ENCODE results near the gene LRIT1. TPM values are rescaled to one million over a fixed set of nuclear protein-coding genes. Genes with fewer than 3 reads are reported as not detected.

LRIT1 gene
- total and polyA plus RNA-seq, 9 donors = not detected

- WGBS, 3 donors = 82 to 90% (median 89%) methylated on average over 4 of the region's 4 CpGs
- Histone ChIP-seq H3K4me3 (no peak overlapping the region), H3K27me3 (no peaks in the 10 kb centered on the region), H3K9me3 (no peaks in the 10 kb centered on the region), H3K36me3 (no peaks in the 10 kb centered on the region), H3K4me1 (ENCODE audit: insufficient read depth) (no peaks in the 10 kb centered on the region), H3K27ac (no peak overlapping the region)
- no peak for DNase-seq
- intact Hi-C loops (cut with DNase I) = no loop called here
- TF ChIP-seq EP300 (IDR thresholded peaks at IDR 0.05) (no peak), POLR2A (IDR thresholded peaks at IDR 0.05) (no peak)
Measured at GRCh38 chr10:84217746-84218145, 23.6 kb downstream of the LRIT1 start.

- no peak for DNase-seq
- no peak for TF ChIP-seq EP300 (IDR thresholded peaks at IDR 0.05)
- TF ChIP-seq POLR2A (IDR thresholded peaks at IDR 0.05) = no peak
- no peak for TF ChIP-seq CTCF (IDR thresholded peaks at IDR 0.05)
- no peaks in the 10 kb centered on the region for H3K4me1 ChIP-seq (ENCODE audit: insufficient read depth)
- H3K36me3 ChIP-seq = no peaks in the 10 kb centered on the region
- no peaks in the 10 kb centered on the region for H3K27me3 ChIP-seq
- no peak overlapping the region for H3K4me3 ChIP-seq
- intact Hi-C loops (cut with DNase I) = no loop called here
- no peak overlapping the region for H3K27ac ChIP-seq
- no peaks in the 10 kb centered on the region for H3K9me3 ChIP-seq
- 76 to 86% (median 86%) methylated on average over 9 of the region's 9 CpGs for WGBS, 3 donors
Measured at GRCh38 chr10:84216834-84217233, 24.5 kb downstream of the LRIT1 start.

- Histone ChIP-seq H3K9me3 (no peaks in the 10 kb centered on the region), H3K4me3 (no peak overlapping the region), H3K27me3 (no peaks in the 10 kb centered on the region), H3K27ac (no peak overlapping the region), H3K4me1 (ENCODE audit: insufficient read depth) (no peaks in the 10 kb centered on the region), H3K36me3 (no peaks in the 10 kb centered on the region)
- DNase-seq = no peak
- no peak for TF ChIP-seq EP300 (IDR thresholded peaks at IDR 0.05)
- no peak for TF ChIP-seq POLR2A (IDR thresholded peaks at IDR 0.05)
- TF ChIP-seq CTCF (IDR thresholded peaks at IDR 0.05) = no peak
- intact Hi-C loops (cut with DNase I) = no loop called here
- WGBS, 3 donors = 44 to 57% (median 51%) methylated on average over 12 of the region's 12 CpGs
Measured at GRCh38 chr10:84214612-84215235, 26.6 kb downstream of the LRIT1 start.

DNA sequence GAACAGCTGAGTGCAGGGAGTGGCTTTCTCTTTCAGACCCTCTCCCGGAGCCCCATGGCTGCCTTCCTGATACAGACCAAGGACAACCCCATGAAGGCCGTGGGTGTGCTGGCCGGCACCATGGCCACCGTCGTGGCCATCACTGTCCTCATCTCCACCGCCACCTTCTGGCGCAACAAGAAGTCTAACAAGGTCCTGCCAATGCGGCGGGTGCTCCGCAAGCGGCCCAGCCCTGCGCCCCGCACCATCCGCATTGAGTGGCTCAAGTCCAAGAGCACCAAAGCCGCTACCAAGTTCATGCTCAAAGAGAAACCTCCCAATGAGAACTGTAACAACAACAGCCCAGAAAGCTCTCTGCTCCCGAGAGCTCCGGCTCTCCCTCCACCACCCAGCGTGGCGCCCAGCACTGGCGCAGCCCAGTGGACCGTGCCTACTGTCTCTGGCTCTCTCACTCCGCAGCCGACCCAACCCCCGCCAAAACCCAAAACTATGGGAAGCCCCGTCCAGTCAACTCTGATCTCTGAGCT, 27.2 kb downstream of the LRIT1 start:
- no peaks in the 10 kb centered on the region for H3K9me3 ChIP-seq
- 60 to 81% (median 60%) methylated on average over 25 of the region's 25 CpGs for WGBS, 3 donors
- H3K36me3 ChIP-seq = no peaks in the 10 kb centered on the region
- TF ChIP-seq EP300 (IDR thresholded peaks at IDR 0.05) (no peak), CTCF (IDR thresholded peaks at IDR 0.05) (no peak), POLR2A (IDR thresholded peaks at IDR 0.05) (no peak)
- intact Hi-C loops (cut with DNase I) = no loop called here
- H3K4me3 ChIP-seq = no peak overlapping the region
- H3K27ac ChIP-seq = no peak overlapping the region
- no peak for DNase-seq
- H3K4me1 ChIP-seq (ENCODE audit: insufficient read depth) = no peaks in the 10 kb centered on the region
- H3K27me3 ChIP-seq = no peaks in the 10 kb centered on the region

GRCh38 chr10:84213076-84213475, 28.3 kb downstream of the LRIT1 start:
- Histone ChIP-seq H3K27ac (no peak overlapping the region), H3K9me3 (no peaks in the 10 kb centered on the region), H3K4me1 (ENCODE audit: insufficient read depth) (no peaks in the 10 kb centered on the region), H3K36me3 (no peaks in the 10 kb centered on the region), H3K27me3 (no peaks in the 10 kb centered on the region), H3K4me3 (no peak overlapping the region)
- TF ChIP-seq CTCF (IDR thresholded peaks at IDR 0.05) (no peak), POLR2A (IDR thresholded peaks at IDR 0.05) (no peak), EP300 (IDR thresholded peaks at IDR 0.05) (no peak)
- 85 to 88% (median 87%) methylated on average over 11 of the region's 11 CpGs for WGBS, 3 donors
- intact Hi-C loops (cut with DNase I) = no loop called here
- DNase-seq = no peak

Measured in ovary (tissue), 9 donors.